A375 (cell line): ENCODE data around the gene ADAM11. TPM values are rescaled to one million over a fixed set of nuclear protein-coding genes. Genes with fewer than 3 reads are reported as not detected.

Experiments used
- small RNA-seq: library from RNA; depleted of rRNA; stranded (forward); fragments of <200 nt; gene quantifications from one replicate; pipeline ENCODE3, GENCODE V24; 2014
- total RNA-seq: library from RNA; depleted of rRNA; stranded (reverse); fragments of >200 nt; shearing (Covaris generic); gene quantifications from 2 replicates; pipeline ENCODE4 v1.2.3, GENCODE V29; 2014; rRNA removed

ADAM11 gene, protein sequence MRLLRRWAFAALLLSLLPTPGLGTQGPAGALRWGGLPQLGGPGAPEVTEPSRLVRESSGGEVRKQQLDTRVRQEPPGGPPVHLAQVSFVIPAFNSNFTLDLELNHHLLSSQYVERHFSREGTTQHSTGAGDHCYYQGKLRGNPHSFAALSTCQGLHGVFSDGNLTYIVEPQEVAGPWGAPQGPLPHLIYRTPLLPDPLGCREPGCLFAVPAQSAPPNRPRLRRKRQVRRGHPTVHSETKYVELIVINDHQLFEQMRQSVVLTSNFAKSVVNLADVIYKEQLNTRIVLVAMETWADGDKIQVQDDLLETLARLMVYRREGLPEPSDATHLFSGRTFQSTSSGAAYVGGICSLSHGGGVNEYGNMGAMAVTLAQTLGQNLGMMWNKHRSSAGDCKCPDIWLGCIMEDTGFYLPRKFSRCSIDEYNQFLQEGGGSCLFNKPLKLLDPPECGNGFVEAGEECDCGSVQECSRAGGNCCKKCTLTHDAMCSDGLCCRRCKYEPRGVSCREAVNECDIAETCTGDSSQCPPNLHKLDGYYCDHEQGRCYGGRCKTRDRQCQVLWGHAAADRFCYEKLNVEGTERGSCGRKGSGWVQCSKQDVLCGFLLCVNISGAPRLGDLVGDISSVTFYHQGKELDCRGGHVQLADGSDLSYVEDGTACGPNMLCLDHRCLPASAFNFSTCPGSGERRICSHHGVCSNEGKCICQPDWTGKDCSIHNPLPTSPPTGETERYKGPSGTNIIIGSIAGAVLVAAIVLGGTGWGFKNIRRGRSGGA
- 2.8 and 7.4 TPM in 2 replicates for total RNA-seq

DNA sequence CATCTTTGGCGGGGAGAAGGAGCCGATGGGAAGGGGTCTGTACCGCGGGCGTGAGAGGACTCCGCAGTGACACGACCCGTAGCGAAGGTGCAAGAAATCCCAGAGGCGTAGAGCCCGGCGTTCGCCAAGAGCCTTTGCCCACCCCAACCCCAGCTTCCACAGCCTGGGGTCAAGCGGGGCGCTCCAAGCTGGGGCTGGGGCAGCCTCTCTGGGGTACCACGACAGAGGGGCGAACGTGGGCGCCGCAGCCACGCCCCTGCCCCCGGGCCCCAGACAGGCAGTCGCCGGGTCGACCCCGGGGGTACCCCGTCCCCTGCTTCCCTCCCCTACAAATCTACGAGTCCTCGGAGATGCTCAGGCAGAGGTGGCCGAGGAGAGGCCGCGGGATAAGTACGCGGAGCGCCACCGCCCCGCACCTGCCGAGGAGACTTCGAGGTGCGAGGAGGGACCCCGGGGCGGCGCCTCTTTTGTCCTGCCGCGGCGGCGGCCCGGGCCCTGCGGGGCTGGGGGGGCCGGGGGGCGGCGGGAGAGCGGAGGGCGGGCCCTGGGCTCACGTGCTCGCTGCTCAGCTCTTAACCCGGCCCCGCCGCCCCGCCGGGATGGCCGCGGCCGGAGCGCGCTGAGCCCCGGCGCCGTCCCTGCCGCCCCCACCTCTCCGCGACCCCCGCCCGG is at the start of gene ADAM11:
Gene ADAM11 (plus strand): TSS at position 575 of the 672 bp plus-strand sequence. CDS start 212 bp downstream, outside the sequence.

DNA sequence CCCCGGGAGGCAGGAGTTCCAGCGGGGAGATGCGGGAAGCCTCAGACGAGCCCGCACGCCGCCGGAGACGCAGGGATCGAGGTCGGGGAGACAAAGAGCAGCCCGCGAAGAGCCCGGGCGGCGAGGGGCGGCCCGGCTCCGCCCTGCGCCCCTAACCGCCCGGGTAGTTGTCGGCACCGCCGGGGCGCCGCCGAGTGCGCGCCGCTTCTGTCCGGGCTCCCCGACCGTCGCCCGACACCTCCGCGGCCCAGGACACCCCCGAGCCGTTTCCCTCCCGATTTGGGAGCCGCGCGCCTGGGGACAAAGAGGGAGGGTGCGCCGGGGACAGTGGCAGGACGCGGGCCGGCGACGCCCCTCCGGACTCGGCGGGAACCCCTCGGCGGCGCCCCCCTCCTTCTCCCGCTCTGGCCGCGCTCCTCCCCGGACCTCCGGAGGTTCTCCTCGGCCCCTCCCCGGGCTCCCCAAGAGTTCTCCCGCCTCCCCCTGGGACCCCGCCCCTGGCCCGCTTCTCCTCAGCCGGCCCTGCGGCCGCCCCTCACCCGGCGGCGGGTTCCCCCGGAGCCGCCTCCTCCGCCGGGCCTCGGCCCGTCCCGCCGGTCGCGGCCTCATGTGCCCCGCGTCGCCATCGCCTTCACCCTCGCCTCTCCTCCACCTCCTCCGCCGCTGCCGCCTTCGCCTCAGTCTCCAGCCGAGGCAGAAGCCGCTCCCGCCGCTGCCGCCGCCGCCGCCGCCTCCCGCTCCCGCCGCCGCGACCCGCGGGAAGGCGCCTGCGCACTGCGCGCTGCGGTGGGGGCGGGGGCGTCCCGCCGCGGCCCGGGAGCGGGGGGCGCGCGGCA is 71.0 kb downstream of the ADAM11 start, which contains the start of gene GJC1:
Gene GJC1 (minus strand): TSS at position 765 of the 836 bp plus-strand sequence. CDS start 24,470 bp downstream, outside the sequence.

Small RNAs within 50 kb of the gene (small RNA-seq; reads per million reads assigned to genes)
- not detected for gene RN7SL819P

Other genes with a start within 250 kb of the ADAM11 start
- 7.5 and 10.3 TPM in 2 replicates for gene FZD2, start 201.5 kb upstream of the ADAM11 start, total RNA-seq
- not detected in 2 replicates for gene MEIOC, start 102.5 kb upstream of the ADAM11 start, total RNA-seq
- 28.9 and 39.1 TPM in 2 replicates for gene CCDC43, start 69.2 kb upstream of the ADAM11 start, total RNA-seq
- 10.3 and 11.7 TPM in 2 replicates for gene DBF4B, start 50.3 kb upstream of the ADAM11 start, total RNA-seq
- gene GJC1, start 71.3 kb downstream of the ADAM11 start, total RNA-seq: 24.3 and 26.5 TPM in 2 replicates
- gene HIGD1B, start 88.9 kb downstream of the ADAM11 start, total RNA-seq: not detected in 2 replicates
- gene EFTUD2, start 140.5 kb downstream of the ADAM11 start, total RNA-seq: 160 and 181 TPM in 2 replicates
- gene GFAP, start 156.5 kb downstream of the ADAM11 start, total RNA-seq: 0.03 and 0.23 TPM in 2 replicates
- 11.8 and 13.6 TPM in 2 replicates for gene KIF18B, start 188.8 kb downstream of the ADAM11 start, total RNA-seq
- 6.0 and 6.3 TPM in 2 replicates for gene C1QL1, start 209.3 kb downstream of the ADAM11 start, total RNA-seq